ENCODE data around the gene COG8.

COG8 gene

DNA sequence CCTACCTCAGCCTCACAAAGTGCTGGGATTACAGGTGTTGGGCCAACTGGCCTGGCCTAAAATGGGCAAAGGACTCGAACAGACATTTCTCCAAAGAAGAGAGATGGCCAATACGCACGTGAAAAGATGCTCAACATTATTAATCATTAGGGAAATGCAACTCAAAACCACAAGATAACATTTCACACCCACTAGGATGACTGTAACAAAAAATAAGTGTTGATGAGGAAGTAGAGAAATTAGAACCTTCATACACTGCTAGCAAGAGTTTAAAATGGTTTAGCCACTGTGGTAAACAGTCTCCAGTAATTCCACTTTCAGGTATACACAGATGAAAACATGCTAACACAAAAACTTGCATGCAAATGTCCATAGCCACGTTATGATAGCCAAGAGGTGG is 6.6 kb upstream of the COG8 start:
- TF ChIP-seq, protein P1, sequence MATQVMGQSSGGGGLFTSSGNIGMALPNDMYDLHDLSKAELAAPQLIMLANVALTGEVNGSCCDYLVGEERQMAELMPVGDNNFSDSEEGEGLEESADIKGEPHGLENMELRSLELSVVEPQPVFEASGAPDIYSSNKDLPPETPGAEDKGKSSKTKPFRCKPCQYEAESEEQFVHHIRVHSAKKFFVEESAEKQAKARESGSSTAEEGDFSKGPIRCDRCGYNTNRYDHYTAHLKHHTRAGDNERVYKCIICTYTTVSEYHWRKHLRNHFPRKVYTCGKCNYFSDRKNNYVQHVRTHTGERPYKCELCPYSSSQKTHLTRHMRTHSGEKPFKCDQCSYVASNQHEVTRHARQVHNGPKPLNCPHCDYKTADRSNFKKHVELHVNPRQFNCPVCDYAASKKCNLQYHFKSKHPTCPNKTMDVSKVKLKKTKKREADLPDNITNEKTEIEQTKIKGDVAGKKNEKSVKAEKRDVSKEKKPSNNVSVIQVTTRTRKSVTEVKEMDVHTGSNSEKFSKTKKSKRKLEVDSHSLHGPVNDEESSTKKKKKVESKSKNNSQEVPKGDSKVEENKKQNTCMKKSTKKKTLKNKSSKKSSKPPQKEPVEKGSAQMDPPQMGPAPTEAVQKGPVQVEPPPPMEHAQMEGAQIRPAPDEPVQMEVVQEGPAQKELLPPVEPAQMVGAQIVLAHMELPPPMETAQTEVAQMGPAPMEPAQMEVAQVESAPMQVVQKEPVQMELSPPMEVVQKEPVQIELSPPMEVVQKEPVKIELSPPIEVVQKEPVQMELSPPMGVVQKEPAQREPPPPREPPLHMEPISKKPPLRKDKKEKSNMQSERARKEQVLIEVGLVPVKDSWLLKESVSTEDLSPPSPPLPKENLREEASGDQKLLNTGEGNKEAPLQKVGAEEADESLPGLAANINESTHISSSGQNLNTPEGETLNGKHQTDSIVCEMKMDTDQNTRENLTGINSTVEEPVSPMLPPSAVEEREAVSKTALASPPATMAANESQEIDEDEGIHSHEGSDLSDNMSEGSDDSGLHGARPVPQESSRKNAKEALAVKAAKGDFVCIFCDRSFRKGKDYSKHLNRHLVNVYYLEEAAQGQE (IDR thresholded peaks at IDR 0.05; ENCODE audit: insufficient read depth in 1 of 2, low read depth in 2 of 2, low read length in 2 of 2) = no peak
- no peak for TF ChIP-seq POLR2AphosphoS5 (IDR thresholded peaks at IDR 0.05; ENCODE audit: low read depth, low read length)
- no peak for TF ChIP-seq TAF1 (IDR thresholded peaks at IDR 0.05; ENCODE audit: borderline replicate concordance, insufficient read depth, low read length)
- TF ChIP-seq FOXP2 (optimal IDR thresholded peaks at IDR 0.05; ENCODE audit: borderline replicate concordance, extremely low read depth, extremely low read length, insufficient read depth) = no peak
- TF ChIP-seq SIN3A (IDR thresholded peaks at IDR 0.05; ENCODE audit: borderline replicate concordance, insufficient read depth, low read length) = no peak

DNA sequence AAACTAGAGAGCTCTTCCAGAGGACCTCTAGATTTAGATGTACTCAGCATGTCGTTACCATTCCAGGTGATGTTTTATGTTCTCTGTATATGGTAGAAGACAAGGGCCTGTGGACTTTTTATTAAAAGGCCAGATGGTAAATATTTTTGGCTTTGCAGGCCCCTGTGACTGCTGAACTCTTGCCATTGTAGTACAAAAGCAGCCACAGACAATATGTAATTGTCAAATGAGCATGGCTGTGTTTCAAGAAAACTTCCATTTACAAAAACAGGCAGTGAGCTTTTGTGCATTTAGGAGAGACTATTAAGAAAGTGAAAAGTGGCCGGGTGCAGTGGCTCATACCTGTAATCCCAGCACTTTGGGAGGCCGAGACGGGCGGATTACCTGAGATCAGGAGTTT is 4.8 kb upstream of the COG8 start:
- TF ChIP-seq FOXP2 (optimal IDR thresholded peaks at IDR 0.05; ENCODE audit: borderline replicate concordance, extremely low read depth, extremely low read length, insufficient read depth) = no peak
- TF ChIP-seq SIN3A (IDR thresholded peaks at IDR 0.05; ENCODE audit: borderline replicate concordance, insufficient read depth, low read length) = no peak
- TF ChIP-seq, protein P1 (IDR thresholded peaks at IDR 0.05; ENCODE audit: insufficient read depth in 1 of 2, low read depth in 2 of 2, low read length in 2 of 2) = no peak
- no peak for TF ChIP-seq TAF1 (IDR thresholded peaks at IDR 0.05; ENCODE audit: borderline replicate concordance, insufficient read depth, low read length)
- TF ChIP-seq POLR2AphosphoS5 (IDR thresholded peaks at IDR 0.05; ENCODE audit: low read depth, low read length) = no peak

DNA sequence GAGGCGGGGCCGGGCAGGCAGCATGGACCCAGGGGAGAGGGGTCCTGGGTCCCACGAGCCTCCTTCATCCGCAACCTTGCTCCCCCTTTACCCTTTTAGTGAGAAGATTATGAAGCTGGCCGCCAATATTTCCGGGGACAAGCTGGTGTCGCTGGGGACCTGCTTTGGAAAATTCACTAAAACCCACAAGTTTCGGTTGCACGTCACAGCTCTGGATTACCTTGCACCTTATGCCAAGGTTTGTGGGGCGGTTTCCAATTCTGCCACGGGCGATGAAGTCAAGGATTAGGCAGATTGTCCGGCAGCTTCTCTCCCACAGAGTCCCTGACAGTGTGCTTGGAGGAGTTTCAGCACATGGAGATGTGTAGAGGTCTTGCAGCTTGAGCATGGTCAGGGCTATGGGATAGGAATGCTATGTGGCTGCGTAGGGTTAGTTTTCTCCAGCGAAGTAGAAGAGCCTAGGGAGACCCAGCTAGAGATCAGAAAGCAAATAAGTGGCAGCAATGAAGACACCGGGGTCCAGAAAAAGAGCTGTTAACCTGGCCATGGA is 806 bp upstream of the COG8 start:
- TF ChIP-seq SIN3A (IDR thresholded peaks at IDR 0.05; ENCODE audit: borderline replicate concordance, insufficient read depth, low read length) = no peak
- no peak for TF ChIP-seq FOXP2 (optimal IDR thresholded peaks at IDR 0.05; ENCODE audit: borderline replicate concordance, extremely low read depth, extremely low read length, insufficient read depth)
- no peak for TF ChIP-seq POLR2AphosphoS5 (IDR thresholded peaks at IDR 0.05; ENCODE audit: low read depth, low read length)
- TF ChIP-seq, protein P1 (IDR thresholded peaks at IDR 0.05; ENCODE audit: insufficient read depth in 1 of 2, low read depth in 2 of 2, low read length in 2 of 2) = no peak

DNA sequence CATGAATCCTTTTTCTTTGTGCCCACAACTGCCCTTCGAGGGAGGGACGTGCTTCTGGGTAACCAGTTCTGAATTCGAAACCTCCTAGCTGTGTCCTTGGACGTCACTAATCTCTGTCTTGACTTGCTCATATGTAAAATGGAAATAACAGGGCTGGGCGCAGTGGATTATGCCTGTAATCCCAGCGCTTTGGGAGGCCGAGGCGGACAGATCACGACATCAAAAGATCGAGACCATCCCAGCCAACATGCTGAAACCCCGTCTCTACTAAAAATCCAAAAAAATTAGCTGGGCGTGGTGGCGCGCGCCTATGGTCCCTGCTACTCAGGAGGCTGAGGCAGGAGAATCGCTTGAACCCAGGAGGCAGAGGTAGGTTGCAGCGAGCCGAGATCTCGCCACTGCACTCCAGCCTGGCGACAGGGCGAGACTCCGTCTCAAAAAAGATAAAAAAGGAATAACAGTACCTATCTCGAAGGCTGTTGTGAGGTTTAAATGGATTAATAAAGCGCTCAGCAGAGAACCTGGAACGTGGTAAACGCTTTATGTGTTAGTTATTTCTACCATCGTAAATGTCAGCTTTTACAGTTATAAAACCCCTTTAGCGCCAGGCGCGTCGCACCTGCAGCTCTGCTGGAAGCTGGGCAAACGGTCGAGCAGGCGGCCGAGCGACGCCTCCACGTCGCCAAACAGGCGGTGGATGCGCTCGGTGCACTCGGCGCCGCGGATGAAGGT is 641 bp downstream of the COG8 start:
- TF ChIP-seq, protein P1 (IDR thresholded peaks at IDR 0.05; ENCODE audit: insufficient read depth in 1 of 2, low read depth in 2 of 2, low read length in 2 of 2) = no peak
- TF ChIP-seq TAF1 (IDR thresholded peaks at IDR 0.05; ENCODE audit: borderline replicate concordance, insufficient read depth, low read length) (no peak), POLR2AphosphoS5 (IDR thresholded peaks at IDR 0.05; ENCODE audit: low read depth, low read length) (no peak), SIN3A (IDR thresholded peaks at IDR 0.05; ENCODE audit: borderline replicate concordance, insufficient read depth, low read length) (no peak), FOXP2 (optimal IDR thresholded peaks at IDR 0.05; ENCODE audit: borderline replicate concordance, extremely low read depth, extremely low read length, insufficient read depth) (no peak)
